ENCODE results near the gene RPN1. TPM values are rescaled to one million over a fixed set of nuclear protein-coding genes. Genes with fewer than 3 reads are reported as not detected.

The RPN1 gene
- total and polyA plus RNA-seq, 10 of the 15 experiments (the other 5 are each of a cell fraction or from before 2014, with no cell fraction given) = 56.1 to 266 (median 157) TPM

GRCh38 chr3:128684986-128685726 is 34.5 kb upstream of the RPN1 start:
- no peak overlapping the region for H2AFZ ChIP-seq (ENCODE audit: control insufficient read depth, low read depth, low read length)

More at GRCh38 chr3:128684986-128685726, 34.5 kb upstream of the RPN1 start:
- Histone ChIP-seq H3K27ac (ENCODE audit: control insufficient read depth, insufficient read depth) (no peak overlapping the region), H3K4me2 (ENCODE audit: control insufficient read depth, insufficient read depth) (no peak overlapping the region), H3K9ac (ENCODE audit: control insufficient read depth, insufficient read depth, low read length) (no peak overlapping the region), H4K20me1 (ENCODE audit: control insufficient read depth, insufficient read depth) (no peaks in the 10 kb centered on the region), H3K4me1 (ENCODE audit: control insufficient read depth, insufficient read depth, low read length) (no peaks in the 10 kb centered on the region), H3K27me3 (replicated peaks in 1 of 2; ENCODE audit: control insufficient read depth in 2 of 2, insufficient read depth in 2 of 2, low read length in 1 of 2) (no peaks in the 10 kb centered on the region), H3K79me2 (ENCODE audit: control insufficient read depth, insufficient read depth, low read length) (peaks cover 5% of the 10 kb centered on the region), H3K9me3 (replicated peaks; ENCODE audit: control insufficient read depth, insufficient read depth, low read length) (no peaks in the 10 kb centered on the region), H3K4me3 (no peak overlapping the region), H3K36me3 (ENCODE audit: control insufficient read depth in 2 of 2, insufficient read depth in 2 of 2, low read length in 1 of 2) (no peaks in the 10 kb centered on the region)
- no peak for ATAC-seq
- no peak for TF ChIP-seq ZBED1 (IDR thresholded peaks at IDR 0.05; ENCODE audit: borderline replicate concordance)
- TF ChIP-seq HCFC1 (IDR thresholded peaks at IDR 0.05; ENCODE audit: low read length) = no peak
- no peak for TF ChIP-seq ZSCAN29 (IDR thresholded peaks at IDR 0.05)
- TF ChIP-seq REST (IDR thresholded peaks at IDR 0.05; ENCODE audit: low read depth, low read length) = no peak
- TF ChIP-seq ZZZ3 (IDR thresholded peaks at IDR 0.05; ENCODE audit: control insufficient read depth, insufficient read length, low read depth) = no peak
- TF ChIP-seq, protein P1, sequence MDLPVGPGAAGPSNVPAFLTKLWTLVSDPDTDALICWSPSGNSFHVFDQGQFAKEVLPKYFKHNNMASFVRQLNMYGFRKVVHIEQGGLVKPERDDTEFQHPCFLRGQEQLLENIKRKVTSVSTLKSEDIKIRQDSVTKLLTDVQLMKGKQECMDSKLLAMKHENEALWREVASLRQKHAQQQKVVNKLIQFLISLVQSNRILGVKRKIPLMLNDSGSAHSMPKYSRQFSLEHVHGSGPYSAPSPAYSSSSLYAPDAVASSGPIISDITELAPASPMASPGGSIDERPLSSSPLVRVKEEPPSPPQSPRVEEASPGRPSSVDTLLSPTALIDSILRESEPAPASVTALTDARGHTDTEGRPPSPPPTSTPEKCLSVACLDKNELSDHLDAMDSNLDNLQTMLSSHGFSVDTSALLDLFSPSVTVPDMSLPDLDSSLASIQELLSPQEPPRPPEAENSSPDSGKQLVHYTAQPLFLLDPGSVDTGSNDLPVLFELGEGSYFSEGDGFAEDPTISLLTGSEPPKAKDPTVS (IDR thresholded peaks at IDR 0.05; ENCODE audit: low read depth, low read length) = no peak
- no peak for TF ChIP-seq SIN3A (IDR thresholded peaks at IDR 0.05; ENCODE audit: low read depth, low read length)
- ChIA-PET POLR2A (no interaction called here), CTCF (interaction anchor here (1.1 to 1.5 kb wide), 2 partner anchors 67 to 110 kb away, joined by 4 to 6 read pairs; no protein-coding TSS in a partner anchor), SMC1A (ENCODE audit: uncharacterized antibody, unreplicated experiment) (interaction anchor here (0.7 kb wide), 1 partner anchor 115 kb away, joined by 3 read pairs; no protein-coding TSS in a partner anchor), RAD21 (ENCODE audit: unreplicated experiment) (interaction anchor here (1.5 kb wide), 1 partner anchor 110 kb away, joined by 3 read pairs; no protein-coding TSS in a partner anchor)
- 81% methylated on average over 11 of the region's 11 CpGs for WGBS (ENCODE audit: insufficient coverage, insufficient replicate concordance, low lambda C conversion rate, missing lambda C conversion rate)
- no peak for FAIRE-seq
- in situ Hi-C loops (cut with MboI) = loop anchor here (5.0 kb wide), 1 partner anchor 107 kb away; no protein-coding TSS in a partner anchor
- intact Hi-C loops (cut with micrococcal nuclease; ENCODE audit: unreplicated experiment) = no loop called here
- no TSS peak for BruUV-seq (replicated peaks)
- DNase-seq (ENCODE audit: low read depth, low spot score) = no peak

All from GM12878 (cell line).